SKM-1 (cell line): ENCODE results near the gene POM121C.
"Not testable (repeated sequence)": the region's sequence is repeated elsewhere in the genome, so short reads cannot be mapped to it uniquely, and the experiment has no call there.

Source experiments
- DNase-seq: peaks from one replicate; lab custom pipeline; 2025; ENCODE audit not compliant: unreplicated experiment; lab: John Stamatoyannopoulos, UW

The POM121C gene

GRCh38 chr7:75397865-75398264 is 88.2 kb downstream of the POM121C start:
- not testable (repeated sequence) for DNase-seq

GRCh38 chr7:75395329-75395728 is 90.8 kb downstream of the POM121C start, which contains the start of gene TRIM73:
TSS of gene TRIM73 (plus strand) at chr7:75395629. CDS start at chr7:75398934, 3,305 bp downstream.
- DNase-seq = not testable (repeated sequence)

- not testable (repeated sequence) for DNase-seq
These were observed 92.9 kb downstream of the POM121C start for GRCh38 chr7:75393194-75393593.

GRCh38 chr7:75374519-75375317 is 111.4 kb downstream of the POM121C start:
- DNase-seq = not testable (repeated sequence)

- DNase-seq = not testable (repeated sequence)
These were observed 112.0 kb downstream of the POM121C start for GRCh38 chr7:75374144-75374518.

GRCh38 chr7:75367313-75367712 is 118.8 kb downstream of the POM121C start:
- not testable (repeated sequence) for DNase-seq
